Measurements from ENCODE around the gene PRKAG2.

The PRKAG2 gene

DNA sequence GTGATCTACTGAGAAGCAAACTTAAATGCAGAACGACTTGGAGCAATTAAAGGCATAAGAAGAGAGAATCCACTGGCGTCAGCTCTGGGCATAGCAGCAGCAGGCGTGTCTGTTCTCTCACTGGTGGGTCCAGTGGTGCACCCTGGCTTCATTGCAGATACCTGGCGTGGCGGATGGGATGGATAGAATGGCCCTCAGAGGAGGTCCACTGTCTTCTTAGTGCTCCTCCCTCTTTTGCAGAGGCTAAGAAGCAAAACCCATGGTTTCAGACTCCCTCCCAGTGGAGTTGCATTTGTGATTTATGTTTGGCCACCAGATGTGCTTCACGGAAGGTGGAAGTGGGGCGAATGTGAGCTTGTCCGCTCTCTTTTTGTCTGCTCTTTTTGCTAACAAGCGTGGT lies 28.4 kb upstream of the PRKAG2 start:
- no peak overlapping the region for H3K27ac ChIP-seq
- TF ChIP-seq, protein P1, sequence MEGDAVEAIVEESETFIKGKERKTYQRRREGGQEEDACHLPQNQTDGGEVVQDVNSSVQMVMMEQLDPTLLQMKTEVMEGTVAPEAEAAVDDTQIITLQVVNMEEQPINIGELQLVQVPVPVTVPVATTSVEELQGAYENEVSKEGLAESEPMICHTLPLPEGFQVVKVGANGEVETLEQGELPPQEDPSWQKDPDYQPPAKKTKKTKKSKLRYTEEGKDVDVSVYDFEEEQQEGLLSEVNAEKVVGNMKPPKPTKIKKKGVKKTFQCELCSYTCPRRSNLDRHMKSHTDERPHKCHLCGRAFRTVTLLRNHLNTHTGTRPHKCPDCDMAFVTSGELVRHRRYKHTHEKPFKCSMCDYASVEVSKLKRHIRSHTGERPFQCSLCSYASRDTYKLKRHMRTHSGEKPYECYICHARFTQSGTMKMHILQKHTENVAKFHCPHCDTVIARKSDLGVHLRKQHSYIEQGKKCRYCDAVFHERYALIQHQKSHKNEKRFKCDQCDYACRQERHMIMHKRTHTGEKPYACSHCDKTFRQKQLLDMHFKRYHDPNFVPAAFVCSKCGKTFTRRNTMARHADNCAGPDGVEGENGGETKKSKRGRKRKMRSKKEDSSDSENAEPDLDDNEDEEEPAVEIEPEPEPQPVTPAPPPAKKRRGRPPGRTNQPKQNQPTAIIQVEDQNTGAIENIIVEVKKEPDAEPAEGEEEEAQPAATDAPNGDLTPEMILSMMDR (conservative IDR thresholded peaks at IDR 0.05) = no peak

DNA sequence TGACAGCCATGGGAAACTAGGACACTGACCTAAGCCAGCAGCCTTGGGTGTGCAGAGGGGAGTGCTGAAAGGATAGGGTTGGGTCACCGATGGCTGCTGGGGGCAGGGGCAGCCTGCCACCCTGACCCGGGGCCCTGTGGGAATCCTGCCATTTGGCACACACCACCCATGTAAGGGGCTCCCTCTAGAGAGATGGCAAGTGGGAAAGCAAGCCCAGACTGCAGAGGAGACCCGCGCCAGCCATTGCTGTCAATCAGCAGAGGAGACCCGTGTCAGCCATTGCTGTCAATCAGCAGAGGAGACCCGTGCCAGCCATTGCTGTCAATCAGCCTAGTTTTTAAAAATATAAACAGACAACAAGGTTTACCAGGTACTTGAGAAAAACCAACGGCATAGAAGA lies 27.4 kb upstream of the PRKAG2 start:
- TF ChIP-seq, protein P1 (conservative IDR thresholded peaks at IDR 0.05) = no peak
- H3K27ac ChIP-seq = no peak overlapping the region

DNA sequence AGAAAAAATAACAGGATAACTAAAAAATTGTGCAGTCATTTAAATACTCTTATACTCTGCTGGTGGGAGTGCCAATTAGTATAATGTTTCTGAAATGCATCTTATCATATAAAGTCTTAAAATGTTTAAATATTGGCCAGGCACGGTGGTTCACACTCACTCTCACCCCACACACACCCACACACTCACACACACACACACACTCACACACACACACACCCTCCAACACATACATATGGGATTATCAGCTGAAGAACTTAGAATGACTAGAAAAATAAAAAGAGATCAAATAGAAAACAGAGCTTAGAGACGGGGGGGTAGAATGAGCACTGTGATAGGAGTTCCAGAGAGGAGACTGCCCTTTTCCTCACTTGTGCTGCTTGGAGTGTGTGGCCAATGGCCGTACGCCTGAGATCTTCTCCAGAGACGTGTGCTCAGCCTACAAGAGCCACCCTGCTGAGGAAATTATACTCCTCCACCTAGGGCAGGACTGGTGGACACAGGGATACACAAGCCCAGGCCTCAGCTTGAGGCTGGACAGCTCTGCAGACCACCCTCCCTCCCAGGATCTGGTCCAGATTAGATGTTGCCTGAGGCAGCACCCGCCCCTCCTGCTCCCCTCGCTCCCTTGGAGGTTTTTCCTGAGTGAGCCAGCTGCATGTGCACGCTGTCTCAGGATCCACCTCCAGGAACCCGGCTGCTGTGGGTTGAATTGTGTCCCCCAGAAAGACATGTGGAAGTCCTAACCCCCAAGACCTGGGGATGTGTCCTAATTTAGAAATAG lies 26.5 kb upstream of the PRKAG2 start:
- no peak overlapping the region for H3K27ac ChIP-seq
- TF ChIP-seq, protein P1 (conservative IDR thresholded peaks at IDR 0.05) = no peak

DNA sequence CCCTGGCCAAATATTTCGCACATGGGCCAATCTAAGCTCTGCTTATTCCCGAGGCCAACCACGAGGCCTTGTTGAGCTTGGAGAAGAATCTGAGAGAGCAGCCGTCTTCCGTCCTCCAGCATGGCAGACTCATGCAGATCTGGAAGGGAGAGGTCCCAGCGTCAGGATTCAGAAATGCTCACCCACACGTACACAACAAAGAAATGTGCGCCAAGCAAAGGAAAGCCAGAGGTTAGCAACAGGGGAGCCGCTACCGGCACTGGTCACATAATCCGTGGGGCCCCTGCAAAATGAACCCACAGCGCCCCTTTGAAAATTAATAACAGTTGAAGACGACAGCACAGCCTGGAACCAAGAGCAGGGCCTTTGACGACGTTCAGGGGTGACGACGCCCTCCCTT lies 25.4 kb upstream of the PRKAG2 start:
- TF ChIP-seq, protein P1 (conservative IDR thresholded peaks at IDR 0.05) = no peak
- no peak overlapping the region for H3K27ac ChIP-seq

DNA sequence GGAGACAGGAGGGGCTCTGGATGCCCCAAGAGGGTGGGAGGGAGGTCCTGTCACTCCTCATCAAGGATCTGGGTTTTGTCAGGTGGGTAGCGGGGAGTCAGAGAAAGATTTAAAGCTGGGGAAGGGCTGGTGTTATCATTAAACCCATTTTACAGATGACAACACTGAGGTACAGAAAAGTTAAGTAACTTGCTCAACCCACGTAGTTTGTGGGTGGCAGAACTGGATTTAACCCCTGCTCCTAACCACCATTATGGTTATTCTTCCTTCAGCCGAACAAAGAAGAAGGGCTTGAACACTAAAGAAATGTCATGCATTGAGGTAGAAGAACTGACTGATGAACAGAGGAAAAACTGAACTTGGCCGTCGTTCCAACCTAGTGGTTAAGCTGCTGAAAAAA lies 24.9 kb upstream of the PRKAG2 start:
- TF ChIP-seq, protein P1 (conservative IDR thresholded peaks at IDR 0.05) = no peak
- no peak overlapping the region for H3K27ac ChIP-seq

DNA sequence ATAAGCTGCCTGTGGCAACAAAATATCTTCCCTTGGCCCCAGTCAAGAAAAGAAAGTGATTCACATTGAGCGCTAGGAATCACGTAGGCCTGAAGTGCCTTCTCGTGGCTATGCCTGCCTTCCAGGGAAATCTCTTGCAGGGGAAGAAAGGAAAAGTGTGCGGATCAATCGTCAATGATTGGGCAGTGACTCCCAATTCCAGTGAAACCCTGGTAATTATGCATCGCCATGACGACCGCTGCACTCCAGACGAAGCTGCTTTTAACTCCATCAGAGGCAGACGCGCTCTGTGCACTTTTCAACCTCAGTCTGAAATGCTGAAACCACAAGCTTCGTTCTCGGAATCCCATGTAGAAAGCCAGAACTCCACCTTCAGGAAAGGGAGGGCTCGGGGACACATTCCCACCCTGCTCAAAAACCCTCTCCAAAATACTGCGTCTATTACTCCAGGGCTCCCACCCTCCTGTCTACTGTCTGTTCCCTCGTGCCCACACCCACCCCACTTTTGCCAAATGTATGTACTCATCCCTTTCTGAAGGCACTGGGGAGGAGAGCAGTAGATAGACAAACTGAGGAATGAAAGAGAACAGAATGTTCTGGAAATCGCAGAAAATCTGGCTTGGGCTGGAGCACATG lies 24.2 kb upstream of the PRKAG2 start:
- H3K27ac ChIP-seq = no peak overlapping the region
- TF ChIP-seq, protein P1 (conservative IDR thresholded peaks at IDR 0.05) = no peak

DNA sequence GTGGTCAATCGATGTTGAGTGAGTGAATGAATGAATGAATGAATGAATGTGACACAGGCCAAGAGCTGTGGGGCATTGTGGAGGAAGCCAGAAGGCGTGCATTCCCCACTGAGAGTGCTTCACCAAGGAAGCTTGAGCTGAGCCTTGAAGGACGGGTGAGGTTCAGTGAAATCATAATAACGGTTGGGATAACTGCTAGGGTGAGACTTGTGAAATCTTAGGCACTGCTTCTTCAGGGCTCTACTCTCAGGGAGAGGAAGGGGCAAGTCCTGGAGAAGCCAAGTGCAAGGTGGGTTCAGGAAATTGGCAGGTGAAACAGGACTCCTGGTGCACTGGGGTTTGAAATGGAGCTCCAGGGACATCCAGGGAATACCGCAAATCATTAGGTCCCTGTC lies 23.7 kb upstream of the PRKAG2 start:
- TF ChIP-seq, protein P1 (conservative IDR thresholded peaks at IDR 0.05) = no peak
- no peak overlapping the region for H3K27ac ChIP-seq

Data from VCaP (cell line).